IMR-90 (cell line): Measurements from ENCODE around the gene UCK2. TPM values are rescaled to one million over a fixed set of nuclear protein-coding genes. Genes with fewer than 3 reads are reported as not detected.

Experiments
- ATAC-seq: fragments of 200-7000 bp; cut with Tn5 transposase; 2 replicates; pipeline ENCODE4 v1.9.1; 2020; ENCODE audit warnings: low read depth, mild to moderate bottlenecking, moderate library complexity
- BruUV-seq: library from RNA; stranded (reverse); fragments of 400-500 nt; replicated peaks from 2 replicates; lab custom pipeline; 2021; lab: Mats Ljungman, UMichigan
- CTCF ChIA-PET: fragments of 300-600 bp; formaldehyde crosslinking; extraction: SDS; loops from one replicate; lab custom pipeline; 2021; ENCODE audit warnings: antibody characterized with exemption; lab: Yijun Ruan, JAX
- POLR2A ChIA-PET: fragments of 300-600 bp; sonication (Branson Sonifier 250); formaldehyde crosslinking; loops from one replicate; lab custom pipeline; 2022; ENCODE audit warnings: antibody characterized with exemption; ENCODE audit not compliant: unreplicated experiment; lab: Charles Lee
- DNase-seq: peaks from one replicate; pipeline ENCODE4 v3.0.0; 2013
- H2AFZ ChIP-seq: replicated peaks from 2 replicates; pipeline ENCODE3; 2013; ENCODE audit warnings: low read length, mild to moderate bottlenecking; ENCODE audit not compliant: poor library complexity
- H2AK5ac ChIP-seq: 2 replicates; pipeline ENCODE4 v1.6.1; 2013; ENCODE audit warnings: low read depth, low read length, inconsistent platforms
- H2AK9ac ChIP-seq: replicated peaks from 2 replicates; pipeline ENCODE3; 2013; ENCODE audit warnings: mild to moderate bottlenecking, low read depth, low read length, moderate library complexity; ENCODE audit not compliant: poor library complexity
- H2BK120ac ChIP-seq: 2 replicates; pipeline ENCODE4 v1.6.1; 2013; ENCODE audit warnings: low read depth, low read length, inconsistent platforms
- H2BK15ac ChIP-seq: 3 replicates; pipeline ENCODE4 v1.6.1; 2013; ENCODE audit warnings: low read depth, low read length, inconsistent platforms
- H2BK20ac ChIP-seq: 2 replicates; pipeline ENCODE4 v1.6.1; 2013; ENCODE audit warnings: low read depth, mild to moderate bottlenecking, inconsistent platforms, low read length, moderate library complexity
- H2BK5ac ChIP-seq: 2 replicates; pipeline ENCODE4 v1.6.1; 2013; ENCODE audit warnings: mild to moderate bottlenecking, low read depth, low read length, inconsistent platforms; ENCODE audit not compliant: poor library complexity, severe bottlenecking
- H3K14ac ChIP-seq: replicated peaks from 2 replicates; pipeline ENCODE4 v1.6.1; 2013; ENCODE audit warnings: low read depth, low read length, inconsistent platforms
- H3K18ac ChIP-seq: 2 replicates; pipeline ENCODE4 v1.6.1; 2013; ENCODE audit warnings: low read depth, low read length, control low read depth
- H3K23ac ChIP-seq: 2 replicates; pipeline ENCODE4 v1.6.1; 2013; ENCODE audit warnings: low read depth, low read length, inconsistent platforms
- H3K27ac ChIP-seq: 2 replicates; pipeline ENCODE4 v1.5.1; 2013; ENCODE audit warnings: mild to moderate bottlenecking, control low read depth, low read length; ENCODE audit not compliant: insufficient read depth
- H3K27me3 ChIP-seq: 2 replicates; pipeline ENCODE4 v1.6.1; 2013; ENCODE audit warnings: low read length; ENCODE audit not compliant: control insufficient read depth, insufficient read depth
- H3K36me3 ChIP-seq: 2 replicates; pipeline ENCODE4 v1.6.1; 2013; ENCODE audit warnings: low read length, mixed read lengths; ENCODE audit not compliant: control insufficient read depth, insufficient read depth
- H3K4ac ChIP-seq: 2 replicates; pipeline ENCODE4 v1.6.1; 2013; ENCODE audit warnings: low read depth, low read length, inconsistent platforms
- H3K4me1 ChIP-seq: 2 replicates; pipeline ENCODE4 v1.6.1; 2013; ENCODE audit warnings: low read length, mixed read lengths; ENCODE audit not compliant: control insufficient read depth, insufficient read depth
- H3K4me2 ChIP-seq: 2 replicates; pipeline ENCODE4 v1.6.1; 2013; ENCODE audit warnings: low read depth, mild to moderate bottlenecking, control low read depth, low read length, moderate library complexity
- H3K4me3 ChIP-seq: 2 replicates; pipeline ENCODE4 v1.5.1; 2013; ENCODE audit warnings: low read depth, mild to moderate bottlenecking, control low read depth, low read length, moderate library complexity; ENCODE audit not compliant: insufficient read depth
- H3K56ac ChIP-seq: 2 replicates; pipeline ENCODE4 v1.6.1; 2013; ENCODE audit warnings: low read length, inconsistent platforms; ENCODE audit not compliant: insufficient read depth; ENCODE audit errors: extremely low read depth
- H3K79me1 ChIP-seq, 2 experiments: 2 replicates each; pipeline ENCODE4 v1.6.1; 2013; ENCODE audit warnings: low read length in 2 of 2, inconsistent platforms in 1 of 2, low read depth in 1 of 2
- H3K9ac ChIP-seq: 2 replicates; pipeline ENCODE4 v1.6.1; 2013; ENCODE audit warnings: low read depth, low read length, control low read depth
- H3K9me1 ChIP-seq: 2 replicates; pipeline ENCODE4 v1.6.1; 2013; ENCODE audit warnings: low read length, inconsistent platforms; ENCODE audit not compliant: insufficient read depth
- H3K9me3 ChIP-seq: 2 replicates; pipeline ENCODE4 v1.6.1; 2013; ENCODE audit warnings: low read length; ENCODE audit not compliant: control insufficient read depth, insufficient read depth
- H4K20me1 ChIP-seq: 2 replicates; pipeline ENCODE4 v1.6.1; 2013; ENCODE audit warnings: low read length, inconsistent platforms; ENCODE audit not compliant: insufficient read depth
- H4K5ac ChIP-seq: 2 replicates; pipeline ENCODE4 v1.6.1; 2013; ENCODE audit warnings: mild to moderate bottlenecking, low read depth, low read length, control low read depth
- H4K8ac ChIP-seq, 2 experiments: 2 replicates each; pipeline ENCODE4 v1.6.1; 2013; ENCODE audit warnings: low read depth in 2 of 2, low read length in 2 of 2, control low read depth in 1 of 2, inconsistent platforms in 1 of 2
- H4K91ac ChIP-seq: 2 replicates; pipeline ENCODE4 v1.6.1; 2013; ENCODE audit warnings: low read depth, low read length, inconsistent platforms; ENCODE audit not compliant: insufficient read depth
- CEBPB ChIP-seq: IDR thresholded peaks from 2 replicates; pipeline ENCODE4 v1.6.1; 2012; ENCODE audit warnings: low read depth, low read length, improper control_type of control experiment
- CHD1 ChIP-seq: IDR thresholded peaks from 2 replicates; pipeline ENCODE4 v1.6.1; 2012; ENCODE audit warnings: low read depth, low read length, improper control_type of control experiment
- ELK1 ChIP-seq: fragments of 150-350 bp; IDR thresholded peaks from 2 replicates; pipeline ENCODE4 v1.6.1; 2016; ENCODE audit warnings: low read depth, mild to moderate bottlenecking, low read length, moderate library complexity, borderline replicate concordance
- FOS ChIP-seq: fragments of 150-350 bp; IDR thresholded peaks from 2 replicates; pipeline ENCODE4 v1.6.1; 2016; ENCODE audit warnings: low read depth, low read length
- MAZ ChIP-seq: IDR thresholded peaks from 2 replicates; pipeline ENCODE4 v1.6.1; 2012; ENCODE audit warnings: low read depth, mild to moderate bottlenecking, low read length, improper control_type of control experiment, moderate library complexity, borderline replicate concordance
- RAD21 ChIP-seq: IDR thresholded peaks from 2 replicates; pipeline ENCODE4 v1.6.1; 2012; ENCODE audit warnings: low read length, improper control_type of control experiment
- RCOR1 ChIP-seq: IDR thresholded peaks from 2 replicates; pipeline ENCODE4 v1.6.1; 2012; ENCODE audit warnings: mild to moderate bottlenecking, low read length, improper control_type of control experiment; ENCODE audit not compliant: insufficient replicate concordance
- RFX5 ChIP-seq: IDR thresholded peaks from 2 replicates; pipeline ENCODE4 v1.8.0; 2012; ENCODE audit warnings: low read depth, mild to moderate bottlenecking, low read length, moderate library complexity
- SMC3 ChIP-seq: fragments of 150-350 bp; IDR thresholded peaks from 2 replicates; pipeline ENCODE4 v1.6.1; 2016; ENCODE audit warnings: low read depth, mild to moderate bottlenecking, antibody characterized with exemption, low read length, moderate library complexity
- USF2 ChIP-seq: fragments of 150-350 bp; IDR thresholded peaks from 2 replicates; pipeline ENCODE4 v1.6.1; 2017; ENCODE audit warnings: mild to moderate bottlenecking, antibody characterized with exemption, low read length, low read depth
- WGBS, 2 experiments: methylation state at CpG; one replicate each; pipeline versions ENCODE4 v1.1.5 to v1.1.7; 2013; ENCODE audit warnings: missing lambda C conversion rate in 2 of 2; ENCODE audit not compliant: insufficient read length in 1 of 2; ENCODE audit errors: extremely low coverage in 2 of 2; 5-methylcytosine and 5-hydroxymethylcytosine counted together
- dilution Hi-C: fragments of 300-500 bp; cut with HindIII; formaldehyde crosslinking; loops from one replicate; pipeline ENCODE4 v1.14.3; 2018; ENCODE audit warnings: low sequenced_read_pairs; ENCODE audit not compliant: unreplicated experiment
- in situ Hi-C: fragments of 300-500 bp; cut with MboI; formaldehyde crosslinking; loops from 3 replicates; pipeline ENCODE4 v1.14.3; 2019; ENCODE audit warnings: low sequenced_read_pairs, inconsistent platforms, mixed read lengths
- intact Hi-C: fragments of 100-400 bp; cut with micrococcal nuclease; formaldehyde crosslinking; loops from 2 replicates; pipeline ENCODE4 v1.10.0; 2022
- polyA plus RNA-seq, 3 experiments: library from polyadenylated mRNA; depleted of rRNA; stranded (reverse); fragments of >200 nt; gene quantifications; 2 replicates each; pipeline ENCODE4 v1.2.3, GENCODE V29; 2012; ENCODE audit warnings: low replicate concordance in 1 of 3
- total RNA-seq: library from RNA; depleted of rRNA; stranded (reverse); fragments of >200 nt; gene quantifications from 2 replicates; pipeline ENCODE4 v1.2.3, GENCODE V29; 2012
- TF ChIP-seq, protein P1 (sequence below): conservative IDR thresholded peaks from 2 replicates; pipeline ENCODE4 v1.5.1; 2012; ENCODE audit warnings: mild to moderate bottlenecking, low read depth, low read length, improper control_type of control experiment

UCK2 gene
- total and polyA plus RNA-seq, 2 of the 4 experiments (the other 2 are of a cell fraction) = 83.0 to 87.8 TPM

GRCh38 chr1:165834229-165834628 lies 6.8 kb downstream of the UCK2 start:
- Histone ChIP-seq H4K20me1 (peaks cover 62% of the 10 kb centered on the region), H3K4me1 (peaks cover 19% of the 10 kb centered on the region), H3K18ac (no peak overlapping the region), H4K5ac (no peak overlapping the region), H3K4ac (no peak overlapping the region), H2AK9ac (no peak overlapping the region), H3K9me1 (peaks cover 18% of the 10 kb centered on the region), H3K23ac (no peak overlapping the region), H2BK20ac (no peak overlapping the region), H3K56ac (no peak overlapping the region), H2BK120ac (no peak overlapping the region), H3K79me1 (peaks cover 19 to 52% of the 10 kb centered on the region in 2 experiments), H2BK15ac (no peak overlapping the region), H4K91ac (no peak overlapping the region), H3K9me3 (no peaks in the 10 kb centered on the region), H2BK5ac (no peak overlapping the region), H2AFZ (no peak overlapping the region), H3K4me3 (no peak overlapping the region), H3K36me3 (no peaks in the 10 kb centered on the region; the same call in 1 of the 2 replicates), H3K14ac (no peak overlapping the region), H2AK5ac (no peak overlapping the region), H3K9ac (no peak overlapping the region), H3K4me2 (no peak overlapping the region), H4K8ac (no peak overlapping the region), H3K27me3 (no peaks in the 10 kb centered on the region), H3K27ac (no peak overlapping the region)
- no peak for ATAC-seq
- no TSS peak for BruUV-seq
- TF ChIP-seq CEBPB = no peak
- TF ChIP-seq RCOR1 = no peak
- TF ChIP-seq, protein P1, sequence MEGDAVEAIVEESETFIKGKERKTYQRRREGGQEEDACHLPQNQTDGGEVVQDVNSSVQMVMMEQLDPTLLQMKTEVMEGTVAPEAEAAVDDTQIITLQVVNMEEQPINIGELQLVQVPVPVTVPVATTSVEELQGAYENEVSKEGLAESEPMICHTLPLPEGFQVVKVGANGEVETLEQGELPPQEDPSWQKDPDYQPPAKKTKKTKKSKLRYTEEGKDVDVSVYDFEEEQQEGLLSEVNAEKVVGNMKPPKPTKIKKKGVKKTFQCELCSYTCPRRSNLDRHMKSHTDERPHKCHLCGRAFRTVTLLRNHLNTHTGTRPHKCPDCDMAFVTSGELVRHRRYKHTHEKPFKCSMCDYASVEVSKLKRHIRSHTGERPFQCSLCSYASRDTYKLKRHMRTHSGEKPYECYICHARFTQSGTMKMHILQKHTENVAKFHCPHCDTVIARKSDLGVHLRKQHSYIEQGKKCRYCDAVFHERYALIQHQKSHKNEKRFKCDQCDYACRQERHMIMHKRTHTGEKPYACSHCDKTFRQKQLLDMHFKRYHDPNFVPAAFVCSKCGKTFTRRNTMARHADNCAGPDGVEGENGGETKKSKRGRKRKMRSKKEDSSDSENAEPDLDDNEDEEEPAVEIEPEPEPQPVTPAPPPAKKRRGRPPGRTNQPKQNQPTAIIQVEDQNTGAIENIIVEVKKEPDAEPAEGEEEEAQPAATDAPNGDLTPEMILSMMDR = no peak
- no peak for TF ChIP-seq RFX5
- no peak for TF ChIP-seq MAZ
- no peak for TF ChIP-seq RAD21
- no peak for TF ChIP-seq FOS
- TF ChIP-seq ELK1 = no peak
- no peak for TF ChIP-seq USF2
- TF ChIP-seq SMC3 = no peak
- no peak for TF ChIP-seq CHD1
- intact Hi-C loops = no loop called here
- dilution Hi-C loops = no loop called here
- in situ Hi-C loops = no loop called here
- no CpG with 5 or more reads among the region's 1 CpG for WGBS, 2 experiments
- no peak for DNase-seq
- CTCF ChIA-PET = no interaction called here
- POLR2A ChIA-PET = no interaction called here
